ENCODE data around the gene KIF6. TPM values are rescaled to one million over a fixed set of nuclear protein-coding genes. Genes with fewer than 3 reads are reported as not detected.

The KIF6 gene
- total RNA-seq, 2 experiments from 2014 or later = not detected

DNA sequence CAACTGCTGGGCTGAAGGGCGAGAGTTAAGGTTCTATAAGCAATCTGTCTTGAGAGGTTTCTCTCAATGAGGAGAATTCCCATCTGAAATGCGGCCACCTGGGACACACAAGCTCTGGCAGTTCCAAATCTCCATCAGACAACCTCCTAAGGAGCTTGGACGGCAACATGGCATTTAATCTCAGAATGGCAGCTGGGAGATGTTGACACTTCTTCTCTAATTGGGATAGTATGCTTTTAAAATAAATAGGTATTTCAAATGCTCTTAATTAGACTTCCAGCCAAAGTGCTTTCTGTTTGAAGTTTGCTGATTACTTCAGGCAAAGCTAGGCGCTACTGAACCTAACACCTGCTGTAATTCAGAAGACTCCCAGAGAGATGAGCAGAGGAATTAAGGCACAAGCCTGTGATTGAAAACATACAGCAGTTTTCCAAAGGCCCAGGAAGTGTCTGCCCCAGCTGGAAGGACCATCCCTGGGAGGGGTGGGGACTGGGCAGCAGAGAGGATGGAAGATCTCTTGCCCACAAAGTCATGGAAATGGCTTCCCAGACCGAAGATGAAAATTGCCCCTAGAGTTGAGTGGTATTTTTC, 343.6 kb downstream of the KIF6 start:
- H3K27ac Mint-ChIP-seq = no peak overlapping the region
- no peaks in the 10 kb centered on the region for H3K4me1 Mint-ChIP-seq
- no peaks in the 10 kb centered on the region for H3K9me3 Mint-ChIP-seq
- POLR2A ChIA-PET = no interaction called here
- CTCF ChIA-PET = no interaction called here
- no peak overlapping the region for H3K4me3 Mint-ChIP-seq
- H3K27me3 Mint-ChIP-seq = peaks cover 3% of the 10 kb centered on the region
- no peaks in the 10 kb centered on the region for H3K36me3 Mint-ChIP-seq (ENCODE audit: low read depth)
- no peak for DNase-seq

DNA sequence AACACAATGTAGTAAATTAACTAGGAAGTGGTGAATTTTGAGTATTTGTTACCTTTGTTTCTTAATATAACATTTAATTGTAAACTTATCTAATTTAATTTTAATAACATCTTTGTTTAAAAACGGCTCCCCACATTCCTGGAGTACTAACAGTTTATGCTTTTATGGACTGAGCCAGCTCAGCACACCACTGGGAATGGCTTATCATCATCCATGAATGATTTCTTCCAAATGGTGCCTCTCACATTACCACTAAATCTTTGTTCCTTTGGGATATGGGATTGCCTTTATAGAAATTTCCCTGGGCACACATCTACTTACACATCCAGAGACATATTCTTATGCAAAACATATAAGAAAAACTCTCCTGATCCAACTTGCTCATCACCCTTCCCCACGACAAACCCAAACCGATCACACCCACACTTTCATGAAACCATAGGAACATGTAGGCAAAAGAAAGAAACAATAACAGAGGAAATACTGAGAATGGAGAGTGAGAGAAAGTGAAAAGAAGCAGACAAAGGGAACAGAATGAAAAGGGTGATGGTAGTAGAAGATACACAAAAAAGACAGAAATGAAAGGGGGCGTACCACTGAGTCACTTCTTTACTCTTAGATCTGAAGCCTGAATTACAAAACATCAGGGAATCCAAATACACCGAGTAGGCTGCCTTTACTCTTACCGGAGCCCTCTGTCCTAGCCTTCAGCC, 344.2 kb downstream of the KIF6 start:
- no peaks in the 10 kb centered on the region for H3K9me3 Mint-ChIP-seq
- no peak overlapping the region for H3K27ac Mint-ChIP-seq
- H3K4me1 Mint-ChIP-seq = no peaks in the 10 kb centered on the region
- peaks cover 3% of the 10 kb centered on the region for H3K27me3 Mint-ChIP-seq
- DNase-seq = no peak
- POLR2A ChIA-PET = no interaction called here
- H3K4me3 Mint-ChIP-seq = no peak overlapping the region
- CTCF ChIA-PET = no interaction called here
- no peaks in the 10 kb centered on the region for H3K36me3 Mint-ChIP-seq (ENCODE audit: low read depth)

DNA sequence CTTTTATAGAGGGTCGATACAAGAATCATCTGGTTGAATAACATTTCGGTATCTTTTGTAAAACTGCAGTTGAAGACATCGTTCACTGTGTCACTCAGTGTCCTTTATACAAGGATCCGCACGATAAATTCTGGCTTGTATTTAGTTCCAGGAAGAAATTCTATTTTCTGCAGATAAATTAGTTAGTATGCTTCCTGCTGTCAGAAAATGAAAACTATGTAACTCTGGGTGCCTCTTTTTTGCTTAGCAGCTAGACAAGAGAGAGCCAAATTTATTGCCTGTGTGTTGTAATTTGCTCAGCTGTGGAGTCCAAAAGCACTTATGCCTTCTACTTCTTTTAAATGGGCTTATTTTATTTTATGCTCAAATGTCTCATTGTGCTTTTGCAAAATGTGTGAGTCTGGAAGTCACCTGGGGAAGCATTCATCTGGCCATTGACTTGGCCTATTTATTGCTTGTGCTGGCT, 346.2 kb downstream of the KIF6 start:
- Mint-ChIP-seq H3K27ac (no peak overlapping the region), H3K4me1 (no peaks in the 10 kb centered on the region), H3K4me3 (no peak overlapping the region), H3K27me3 (peaks cover 3% of the 10 kb centered on the region), H3K9me3 (no peaks in the 10 kb centered on the region), H3K36me3 (ENCODE audit: low read depth) (no peaks in the 10 kb centered on the region)
- DNase-seq = no peak
- ChIA-PET POLR2A (no interaction called here), CTCF (no interaction called here)

DNA sequence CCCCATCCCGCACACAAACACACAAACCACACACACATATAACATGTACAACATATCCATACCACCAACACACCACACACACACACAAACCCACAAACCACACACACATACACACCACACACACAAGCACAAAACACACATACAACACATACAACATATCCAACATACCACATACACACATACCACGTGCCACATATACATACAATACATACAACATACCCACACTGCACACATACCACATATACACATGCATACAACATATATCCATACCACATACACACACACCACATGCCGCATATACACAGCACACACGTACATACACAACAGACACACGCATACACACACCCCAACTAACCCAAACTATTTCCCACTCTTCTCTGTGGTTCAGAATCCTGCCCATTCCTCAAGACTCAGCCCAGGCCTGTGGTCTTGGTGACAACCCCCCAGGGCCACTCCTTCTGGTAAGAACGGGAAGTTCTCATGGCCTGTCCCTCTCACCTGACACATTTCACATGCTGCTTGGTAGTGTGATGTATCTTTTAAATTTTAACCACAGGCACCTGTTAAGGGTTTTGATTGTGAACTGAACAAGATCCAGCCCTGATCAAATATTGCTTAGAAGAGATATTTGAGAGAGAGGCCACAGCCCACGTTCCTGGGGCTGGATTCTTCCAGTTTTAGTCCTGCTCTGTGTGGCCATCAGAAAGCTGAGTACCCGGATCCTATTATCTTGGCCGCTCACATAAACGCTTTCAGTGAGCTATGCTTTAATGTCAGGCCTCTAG, 346.8 kb downstream of the KIF6 start:
- H3K36me3 Mint-ChIP-seq (ENCODE audit: low read depth) = no peaks in the 10 kb centered on the region
- H3K27me3 Mint-ChIP-seq = peaks cover 3% of the 10 kb centered on the region
- POLR2A ChIA-PET = no interaction called here
- H3K4me3 Mint-ChIP-seq = no peak overlapping the region
- no peak overlapping the region for H3K27ac Mint-ChIP-seq
- H3K4me1 Mint-ChIP-seq = no peaks in the 10 kb centered on the region
- no peak for DNase-seq
- CTCF ChIA-PET = no interaction called here
- no peaks in the 10 kb centered on the region for H3K9me3 Mint-ChIP-seq

DNA sequence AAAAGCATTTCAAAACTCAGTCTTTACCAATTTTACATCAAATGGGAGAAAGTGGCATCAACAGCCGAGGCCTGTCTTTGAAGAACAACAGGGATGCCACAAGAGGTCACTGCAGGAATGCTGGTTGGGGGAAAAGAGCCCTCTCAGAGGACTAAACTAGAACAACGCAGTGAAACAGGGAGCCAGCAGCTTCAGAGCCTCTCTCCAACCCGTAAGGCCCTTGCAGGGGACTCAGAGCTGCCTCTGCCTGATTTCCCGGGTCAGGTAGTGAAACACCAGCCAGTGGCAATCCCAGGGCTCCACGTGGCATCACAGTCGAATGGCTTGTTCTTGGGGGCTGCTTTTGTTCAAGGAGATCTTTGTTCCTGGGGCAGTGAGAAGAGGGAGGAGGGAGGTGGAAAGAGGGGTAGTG, 347.7 kb downstream of the KIF6 start:
- no peak overlapping the region for H3K4me3 Mint-ChIP-seq
- CTCF ChIA-PET = interaction anchor here (1.0 kb wide), 1 partner anchor 15 kb away, joined by 3 read pairs; no protein-coding TSS in a partner anchor
- POLR2A ChIA-PET = no interaction called here
- no peaks in the 10 kb centered on the region for H3K36me3 Mint-ChIP-seq (ENCODE audit: low read depth)
- no peaks in the 10 kb centered on the region for H3K4me1 Mint-ChIP-seq
- peak; percentile 9 for DNase-seq
- H3K27me3 Mint-ChIP-seq = peaks cover 6% of the 10 kb centered on the region
- H3K27ac Mint-ChIP-seq = no peak overlapping the region
- no peaks in the 10 kb centered on the region for H3K9me3 Mint-ChIP-seq

DNA sequence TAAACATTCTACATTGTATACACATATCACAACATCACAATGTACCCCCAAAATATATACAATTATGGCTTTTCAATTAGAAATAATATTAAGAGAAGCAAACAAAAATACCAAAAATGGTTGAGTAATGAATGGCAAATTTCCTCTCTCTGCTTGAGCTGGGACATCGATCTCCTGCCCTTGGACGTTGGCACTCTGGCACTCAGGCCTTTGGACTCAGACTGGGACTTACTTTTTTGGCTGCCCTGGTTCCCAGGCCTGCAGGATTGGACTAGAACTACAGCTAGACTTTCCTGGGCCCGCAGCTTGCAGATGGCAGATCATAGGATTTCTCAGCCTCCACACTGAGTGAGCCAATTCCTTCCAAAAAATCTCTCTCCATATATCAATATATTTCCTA, 349.8 kb downstream of the KIF6 start:
- ChIA-PET CTCF (no interaction called here), POLR2A (no interaction called here)
- Mint-ChIP-seq H3K9me3 (no peaks in the 10 kb centered on the region), H3K27me3 (peaks cover 6% of the 10 kb centered on the region), H3K4me1 (no peaks in the 10 kb centered on the region), H3K36me3 (ENCODE audit: low read depth) (no peaks in the 10 kb centered on the region), H3K4me3 (no peak overlapping the region), H3K27ac (no peak overlapping the region)
- no peak for DNase-seq

DNA sequence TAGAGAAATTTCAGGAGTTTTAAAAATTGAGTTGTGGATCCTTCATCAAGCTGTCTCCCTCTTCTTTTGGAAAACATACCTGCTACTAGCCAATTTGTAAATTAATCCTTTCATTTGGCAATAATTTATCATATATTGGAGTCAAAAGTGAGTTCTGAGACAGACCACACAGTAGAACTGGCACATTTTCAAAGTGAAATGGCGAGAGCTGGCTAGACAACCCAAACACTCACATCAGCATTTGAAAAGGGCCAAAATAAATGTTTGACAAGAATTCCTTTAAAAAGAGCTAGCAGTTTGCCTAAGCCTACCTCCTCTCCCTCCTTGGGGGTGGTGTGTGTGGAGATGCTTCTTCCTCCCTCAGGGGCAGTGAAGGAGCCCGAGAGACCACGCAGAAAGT, 354.8 kb downstream of the KIF6 start:
- no peaks in the 10 kb centered on the region for H3K36me3 Mint-ChIP-seq (ENCODE audit: low read depth)
- ChIA-PET CTCF (interaction anchor here (1.4 to 1.6 kb wide), 2 partner anchors 8 to 14 kb away, joined by 3 to 4 read pairs; no protein-coding TSS in a partner anchor), POLR2A (no interaction called here)
- DNase-seq = no peak
- peaks cover 2% of the 10 kb centered on the region for H3K27me3 Mint-ChIP-seq
- H3K4me3 Mint-ChIP-seq = no peak overlapping the region
- H3K27ac Mint-ChIP-seq = no peak overlapping the region
- no peaks in the 10 kb centered on the region for H3K4me1 Mint-ChIP-seq
- no peaks in the 10 kb centered on the region for H3K9me3 Mint-ChIP-seq

DNA sequence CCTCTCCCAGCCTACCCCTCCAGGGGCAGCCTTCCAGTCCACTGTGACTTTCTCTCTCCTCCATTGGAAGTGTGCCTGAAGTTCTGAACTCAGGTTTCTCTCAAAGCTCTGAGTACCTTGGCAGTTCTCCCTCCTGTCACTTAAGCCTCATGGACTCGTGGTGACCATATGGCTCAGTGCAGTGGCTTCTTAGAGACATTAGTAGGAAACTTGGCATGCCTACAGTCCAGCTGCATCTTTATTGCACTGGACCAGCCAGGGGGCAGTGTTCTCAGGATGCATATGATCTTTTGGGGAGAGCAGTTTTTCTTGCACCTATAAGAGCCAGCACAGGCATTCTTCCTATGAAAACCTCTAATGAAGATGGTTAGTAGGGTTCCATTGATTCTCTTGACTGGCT, 355.2 kb downstream of the KIF6 start:
- Mint-ChIP-seq H3K4me3 (no peak overlapping the region), H3K9me3 (no peaks in the 10 kb centered on the region), H3K36me3 (ENCODE audit: low read depth) (no peaks in the 10 kb centered on the region), H3K4me1 (no peaks in the 10 kb centered on the region), H3K27me3 (peaks cover 2% of the 10 kb centered on the region), H3K27ac (no peak overlapping the region)
- CTCF ChIA-PET = interaction anchor here (1.4 to 1.6 kb wide), 2 partner anchors 8 to 15 kb away, joined by 3 to 4 read pairs; no protein-coding TSS in a partner anchor
- DNase-seq = no peak
- POLR2A ChIA-PET = no interaction called here

DNA sequence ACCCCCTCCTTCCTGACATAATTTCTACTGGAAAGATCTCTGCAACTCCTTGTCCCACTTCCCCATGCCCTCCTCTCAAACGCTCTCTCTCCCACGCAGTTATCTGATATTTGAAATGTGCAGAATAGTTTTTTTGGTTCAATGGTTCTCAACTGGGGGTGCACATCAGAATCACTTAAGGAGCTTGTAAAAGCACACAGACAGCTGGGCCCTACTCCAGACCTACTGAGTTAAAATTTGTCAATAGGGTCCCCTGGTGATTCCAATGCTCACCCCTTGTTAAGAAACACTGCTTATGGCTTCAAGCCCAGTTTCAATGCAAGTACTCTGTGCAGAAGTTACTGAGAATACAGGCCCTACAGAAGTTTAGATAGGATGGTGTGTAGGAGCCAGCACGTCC, 357.5 kb downstream of the KIF6 start:
- POLR2A ChIA-PET = no interaction called here

DNA sequence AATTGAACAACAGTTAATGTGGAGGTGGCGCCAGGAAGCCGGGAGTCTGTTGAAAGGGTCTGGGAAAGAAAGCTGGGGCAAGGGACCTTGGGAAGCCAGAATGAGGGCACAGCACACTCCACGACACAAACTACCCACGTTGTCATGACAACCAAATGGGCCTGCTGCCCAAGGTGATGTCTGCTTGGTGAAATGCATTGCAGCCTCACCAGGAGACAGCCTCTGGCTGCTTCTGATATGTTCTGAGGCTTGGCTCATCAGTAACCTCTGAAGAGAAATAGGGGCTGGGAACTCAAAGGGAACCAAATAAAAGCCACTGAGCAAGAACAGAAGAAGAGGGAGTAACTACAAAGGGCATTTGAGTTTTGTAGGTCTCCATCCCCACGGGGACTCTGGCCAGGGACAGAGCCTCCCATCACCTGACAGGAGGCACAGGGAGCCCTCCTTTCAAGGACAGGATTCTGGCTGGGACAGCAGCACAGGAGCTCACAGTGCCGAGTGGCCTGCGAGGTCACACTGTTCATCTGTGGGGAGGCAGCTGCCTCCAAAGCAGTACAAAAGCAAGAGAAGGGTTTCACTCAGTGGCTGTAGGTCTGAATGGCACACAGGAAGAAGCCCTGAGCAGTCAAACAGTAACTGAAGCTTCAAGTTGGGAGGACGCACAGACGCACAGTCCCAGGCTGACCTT, 358.1 kb downstream of the KIF6 start:
- DNase-seq = no peak
- H3K36me3 Mint-ChIP-seq (ENCODE audit: low read depth) = no peaks in the 10 kb centered on the region
- no peaks in the 10 kb centered on the region for H3K27me3 Mint-ChIP-seq
- H3K27ac Mint-ChIP-seq = no peak overlapping the region
- H3K4me1 Mint-ChIP-seq = no peaks in the 10 kb centered on the region
- POLR2A ChIA-PET = no interaction called here
- H3K9me3 Mint-ChIP-seq = no peaks in the 10 kb centered on the region
- CTCF ChIA-PET = interaction anchor here (0.9 to 1.5 kb wide), 2 partner anchors 22 to 27 kb away, joined by 3 read pairs; no protein-coding TSS in a partner anchor
- H3K4me3 Mint-ChIP-seq = no peak overlapping the region

More for the DNA sequence above, 357.5 kb downstream of the KIF6 start:
- Mint-ChIP-seq H3K4me1 (no peaks in the 10 kb centered on the region), H3K9me3 (no peaks in the 10 kb centered on the region), H3K27ac (no peak overlapping the region), H3K36me3 (ENCODE audit: low read depth) (no peaks in the 10 kb centered on the region), H3K4me3 (no peak overlapping the region), H3K27me3 (peaks cover under 1% of the 10 kb centered on the region)
- CTCF ChIA-PET = no interaction called here
- DNase-seq = no peak

DNA sequence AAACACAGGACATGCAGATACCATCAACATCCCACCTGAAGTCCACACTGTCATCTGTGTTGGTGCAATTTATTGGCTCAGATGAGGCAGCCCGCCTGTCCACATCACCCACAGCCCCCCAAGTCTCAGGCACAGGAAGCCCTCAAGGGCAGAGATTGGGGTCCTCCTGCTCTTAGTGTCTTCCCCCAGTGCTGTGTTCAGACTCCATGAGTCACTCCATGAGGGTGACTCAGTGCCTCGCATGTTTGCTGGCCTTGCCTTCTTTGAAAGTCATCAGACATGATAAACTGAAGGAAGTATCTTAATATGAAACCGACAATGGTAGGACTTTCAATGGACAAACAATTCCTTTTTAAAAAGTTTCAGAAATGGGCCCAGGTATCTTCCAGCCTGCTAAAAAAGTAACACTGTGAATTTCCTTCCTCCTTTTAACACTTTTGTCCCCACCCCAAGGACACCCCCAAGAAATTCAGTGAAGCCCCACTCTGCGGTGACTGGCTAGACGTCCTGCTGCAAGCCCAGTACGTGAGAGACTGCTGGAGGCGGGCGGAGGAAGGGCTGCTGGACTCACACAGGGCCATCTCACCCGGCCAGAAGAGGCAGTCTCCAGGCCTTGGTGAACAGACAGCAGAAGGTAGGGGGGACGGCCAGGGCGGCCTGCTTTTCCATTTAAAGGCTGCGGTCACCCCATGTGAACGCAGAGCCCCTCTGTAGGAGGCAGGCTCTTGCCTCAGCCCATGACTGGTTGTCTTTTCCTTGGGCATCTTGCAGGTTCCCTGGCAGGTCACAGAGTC, 359.7 kb downstream of the KIF6 start:
- POLR2A ChIA-PET = no interaction called here
- CTCF ChIA-PET = interaction anchor here (1.5 kb wide), 1 partner anchor 23 kb away, joined by 3 read pairs; no protein-coding TSS in a partner anchor
- H3K27ac Mint-ChIP-seq = no peak overlapping the region
- H3K4me3 Mint-ChIP-seq = no peak overlapping the region
- no peak for DNase-seq
- H3K36me3 Mint-ChIP-seq (ENCODE audit: low read depth) = no peaks in the 10 kb centered on the region
- no peaks in the 10 kb centered on the region for H3K9me3 Mint-ChIP-seq
- no peaks in the 10 kb centered on the region for H3K27me3 Mint-ChIP-seq
- no peaks in the 10 kb centered on the region for H3K4me1 Mint-ChIP-seq

DNA sequence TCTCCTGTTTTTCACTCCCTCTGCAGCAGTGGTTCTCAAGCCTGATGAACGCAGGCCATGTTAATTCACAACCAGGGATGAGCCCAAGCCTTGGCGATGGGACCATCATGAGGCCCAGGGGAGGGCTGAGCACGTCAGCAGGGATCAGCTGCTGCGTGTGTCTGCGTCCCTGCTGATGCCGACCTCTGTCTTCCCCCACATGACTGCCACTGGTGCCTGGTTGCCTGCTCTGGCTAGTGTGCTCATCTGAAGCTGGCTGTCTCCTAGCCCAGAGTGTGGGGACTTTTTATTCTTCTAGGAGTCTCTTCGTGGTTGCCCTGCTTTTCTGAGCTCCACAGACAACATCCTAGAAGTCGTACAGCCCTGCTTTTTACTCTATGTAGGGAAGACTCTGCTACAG, 361.9 kb downstream of the KIF6 start:
- H3K4me3 Mint-ChIP-seq = no peak overlapping the region
- CTCF ChIA-PET = interaction anchor here (0.7 to 1.5 kb wide), 4 partner anchors 14 to 1635 kb away, joined by 3 to 5 read pairs (median 4); no protein-coding TSS in a partner anchor

More for the DNA sequence above, 361.9 kb downstream of the KIF6 start:
- Mint-ChIP-seq H3K27me3 (no peaks in the 10 kb centered on the region), H3K27ac (no peak overlapping the region), H3K36me3 (ENCODE audit: low read depth) (no peaks in the 10 kb centered on the region), H3K9me3 (no peaks in the 10 kb centered on the region), H3K4me1 (no peaks in the 10 kb centered on the region)
- POLR2A ChIA-PET = no interaction called here
- DNase-seq = no peak

All from activated CD4-positive, alpha-beta T cell treated with anti-CD3 and anti-CD28 coated beads, Interleukin-2, amount 10 ng/mL, durations not matched to agents 7 days and 5 days (primary cell).